Measurements from ENCODE around the gene CTPS2.
"Not testable (repeated sequence)": the region's sequence is repeated elsewhere in the genome, so short reads cannot be mapped to it uniquely, and the experiment has no call there.

The CTPS2 gene

GRCh38 chrX:16651391-16652024 is 61.0 kb downstream of the CTPS2 start:
- DNase-seq = no peak

- DNase-seq = no peak
Measured at GRCh38 chrX:16649858-16650257, 62.6 kb downstream of the CTPS2 start, which contains the start of gene S100G. TSS of gene S100G (plus strand) at chrX:16650158. CDS start at chrX:16651007, 849 bp downstream.

GRCh38 chrX:16646366-16647138 is 65.9 kb downstream of the CTPS2 start:
- DNase-seq = no peak

GRCh38 chrX:16643176-16643575 is 69.3 kb downstream of the CTPS2 start:
- DNase-seq = no peak

- DNase-seq = no peak
Measured at GRCh38 chrX:16640823-16641222, 71.6 kb downstream of the CTPS2 start.

GRCh38 chrX:16639966-16640365 is 72.5 kb downstream of the CTPS2 start:
- no peak for DNase-seq

GRCh38 chrX:16638533-16638932 is 73.9 kb downstream of the CTPS2 start:
- no peak for DNase-seq

- DNase-seq = no peak
Measured at GRCh38 chrX:16635596-16635995, 76.9 kb downstream of the CTPS2 start.

- no peak for DNase-seq
Measured at GRCh38 chrX:16635040-16635439, 77.4 kb downstream of the CTPS2 start.

- DNase-seq = no peak
Measured at GRCh38 chrX:16633754-16634153, 78.7 kb downstream of the CTPS2 start.

GRCh38 chrX:16629909-16630308 is 82.6 kb downstream of the CTPS2 start:
- DNase-seq = no peak

- DNase-seq = no peak
Measured at GRCh38 chrX:16628946-16629595, 83.4 kb downstream of the CTPS2 start.

GRCh38 chrX:16628511-16628910 is 84.0 kb downstream of the CTPS2 start:
- not testable (repeated sequence) for DNase-seq

- no peak for DNase-seq
Measured at GRCh38 chrX:16619024-16619423, 93.4 kb downstream of the CTPS2 start.

GRCh38 chrX:16618422-16618821 is 94.0 kb downstream of the CTPS2 start:
- DNase-seq = no peak

- DNase-seq = no peak
Measured at GRCh38 chrX:16617382-16617781, 95.1 kb downstream of the CTPS2 start.

- no peak for DNase-seq
Measured at GRCh38 chrX:16612257-16612897, 100.1 kb downstream of the CTPS2 start.

GRCh38 chrX:16610654-16611053 is 101.8 kb downstream of the CTPS2 start:
- not testable (repeated sequence) for DNase-seq

GRCh38 chrX:16610121-16610621 is 102.3 kb downstream of the CTPS2 start:
- no peak for DNase-seq

- no peak for DNase-seq
Measured at GRCh38 chrX:16606142-16606720, 106.2 kb downstream of the CTPS2 start.

- no peak for DNase-seq
Measured at GRCh38 chrX:16604337-16604736, 108.1 kb downstream of the CTPS2 start.

GRCh38 chrX:16603822-16604221 is 108.6 kb downstream of the CTPS2 start:
- DNase-seq = no peak

GRCh38 chrX:16603235-16603634 is 109.2 kb downstream of the CTPS2 start:
- DNase-seq = not testable (repeated sequence)

Data from right hindlimb (tissue), 1 donor.